Measurements from ENCODE around the gene SLC13A3. TPM values are rescaled to one million over a fixed set of nuclear protein-coding genes. Genes with fewer than 3 reads are reported as not detected.

SLC13A3 gene
- total RNA-seq, 1 donor from 2014 or later, result not detected

DNA sequence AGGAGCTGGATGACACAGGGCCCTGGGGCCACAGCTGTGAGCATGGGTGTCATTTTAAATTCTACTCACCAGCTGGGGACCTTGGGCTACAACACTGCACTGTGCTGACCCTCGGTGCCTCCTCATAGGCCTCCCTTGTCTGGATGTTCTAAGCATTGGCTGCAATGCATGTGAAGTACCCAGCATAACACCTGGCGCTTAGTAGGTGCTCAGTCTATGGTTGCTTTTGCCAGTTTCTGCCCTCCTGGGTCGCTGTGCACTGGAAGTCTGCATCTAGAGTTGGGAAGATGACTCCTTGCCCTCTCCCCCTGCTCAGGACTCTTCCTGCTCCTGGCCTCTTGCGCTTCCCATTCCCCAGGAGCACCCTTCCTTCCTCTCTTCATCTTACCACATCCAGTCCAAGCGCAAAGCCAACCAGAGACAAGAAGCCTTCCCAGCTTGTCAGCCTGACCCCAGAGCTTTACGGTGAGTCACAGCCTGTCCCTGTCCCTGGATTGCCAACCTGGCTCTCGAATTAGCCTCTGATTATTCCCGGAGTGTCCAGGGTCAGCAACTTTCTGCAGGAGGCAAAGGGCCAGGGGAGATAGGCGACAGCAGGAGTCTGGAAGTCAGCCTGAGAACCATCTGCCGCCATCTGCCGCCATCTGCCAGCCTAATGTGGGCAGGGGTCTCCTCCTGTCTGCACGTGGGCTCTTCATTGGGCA lies 8.8 kb downstream of the SLC13A3 start:
- no peaks in the 10 kb centered on the region for H3K27me3 ChIP-seq
- H3K9me3 ChIP-seq, result no peaks in the 10 kb centered on the region
- H3K4me3 ChIP-seq, result no peak overlapping the region
- H3K27ac ChIP-seq, result no peak overlapping the region
- no peaks in the 10 kb centered on the region for H3K36me3 ChIP-seq
- no peak for DNase-seq (ENCODE audit: low spot score in 2 of 2)
- no peaks in the 10 kb centered on the region for H3K4me1 ChIP-seq
- TF ChIP-seq, protein P1, sequence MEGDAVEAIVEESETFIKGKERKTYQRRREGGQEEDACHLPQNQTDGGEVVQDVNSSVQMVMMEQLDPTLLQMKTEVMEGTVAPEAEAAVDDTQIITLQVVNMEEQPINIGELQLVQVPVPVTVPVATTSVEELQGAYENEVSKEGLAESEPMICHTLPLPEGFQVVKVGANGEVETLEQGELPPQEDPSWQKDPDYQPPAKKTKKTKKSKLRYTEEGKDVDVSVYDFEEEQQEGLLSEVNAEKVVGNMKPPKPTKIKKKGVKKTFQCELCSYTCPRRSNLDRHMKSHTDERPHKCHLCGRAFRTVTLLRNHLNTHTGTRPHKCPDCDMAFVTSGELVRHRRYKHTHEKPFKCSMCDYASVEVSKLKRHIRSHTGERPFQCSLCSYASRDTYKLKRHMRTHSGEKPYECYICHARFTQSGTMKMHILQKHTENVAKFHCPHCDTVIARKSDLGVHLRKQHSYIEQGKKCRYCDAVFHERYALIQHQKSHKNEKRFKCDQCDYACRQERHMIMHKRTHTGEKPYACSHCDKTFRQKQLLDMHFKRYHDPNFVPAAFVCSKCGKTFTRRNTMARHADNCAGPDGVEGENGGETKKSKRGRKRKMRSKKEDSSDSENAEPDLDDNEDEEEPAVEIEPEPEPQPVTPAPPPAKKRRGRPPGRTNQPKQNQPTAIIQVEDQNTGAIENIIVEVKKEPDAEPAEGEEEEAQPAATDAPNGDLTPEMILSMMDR (IDR thresholded peaks at IDR 0.05), result no peak
- intact Hi-C loops (cut with DNase I), result no loop called here

DNA sequence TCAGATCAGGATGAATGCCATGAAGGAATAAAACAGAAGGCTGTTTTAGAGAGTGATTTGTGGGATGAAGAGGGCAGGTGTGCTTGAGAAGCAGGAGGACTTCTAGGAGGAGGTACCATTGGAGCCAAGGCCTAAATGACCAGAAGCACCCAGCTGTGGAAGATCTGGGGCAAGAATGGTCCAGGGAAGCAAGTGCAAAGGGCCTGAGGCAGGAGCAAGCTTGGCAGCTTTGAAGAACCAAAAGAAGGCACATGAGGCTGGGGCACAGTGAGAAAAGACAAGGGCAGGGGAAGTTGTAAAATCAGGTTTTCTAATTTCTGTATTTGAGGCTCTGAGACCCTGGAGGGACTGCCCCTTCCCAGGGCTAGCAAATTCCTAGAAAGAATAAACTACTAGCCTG lies 9.8 kb downstream of the SLC13A3 start:
- Histone ChIP-seq H3K9me3 (no peaks in the 10 kb centered on the region), H3K4me3 (no peak overlapping the region), H3K36me3 (no peaks in the 10 kb centered on the region), H3K27me3 (no peaks in the 10 kb centered on the region), H3K4me1 (no peaks in the 10 kb centered on the region), H3K27ac (no peak overlapping the region)
- TF ChIP-seq, protein P1 (IDR thresholded peaks at IDR 0.05), result no peak
- no peak for DNase-seq (ENCODE audit: low spot score in 2 of 2)
- intact Hi-C loops (cut with DNase I), result no loop called here

DNA sequence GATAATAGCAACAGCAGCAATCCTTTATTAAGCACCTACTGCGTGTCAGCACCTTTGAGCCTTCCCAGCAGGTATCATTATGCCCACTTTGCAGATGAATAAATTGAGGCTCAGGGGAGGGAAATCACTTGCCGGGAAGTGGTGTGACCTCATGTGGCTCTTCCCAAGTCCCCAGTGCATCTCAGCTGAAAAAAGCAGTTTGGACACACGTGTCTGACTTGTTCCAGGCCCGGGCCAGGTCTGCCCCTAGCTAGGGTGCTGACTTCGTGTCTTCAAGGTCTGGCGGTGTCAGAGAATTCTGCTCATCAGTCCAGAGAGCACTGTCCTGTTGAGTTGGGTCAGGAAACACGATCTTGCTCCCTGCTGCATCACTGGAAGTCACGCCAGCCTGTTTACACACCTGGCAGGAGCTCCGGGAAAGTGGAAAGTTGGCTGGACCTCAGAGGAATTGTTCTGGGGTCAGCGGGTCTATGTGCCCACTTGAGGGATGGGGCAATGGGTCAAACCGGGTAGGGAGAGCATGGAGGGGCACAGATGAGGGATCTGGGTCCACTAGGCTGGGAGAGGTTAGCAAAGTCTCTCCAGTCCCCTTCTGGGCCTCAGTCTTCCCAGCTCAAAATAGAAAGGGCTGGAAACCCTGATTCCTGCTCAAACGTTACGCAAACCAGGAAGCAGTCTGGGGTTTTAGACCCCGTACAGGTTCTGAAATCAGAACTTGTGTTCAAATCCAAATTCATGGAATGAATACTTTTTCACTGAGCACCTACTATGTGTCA lies 10.5 kb downstream of the SLC13A3 start:
- TF ChIP-seq, protein P1 (IDR thresholded peaks at IDR 0.05), result no peak
- Histone ChIP-seq H3K4me1 (no peaks in the 10 kb centered on the region), H3K4me3 (no peak overlapping the region), H3K27ac (no peak overlapping the region), H3K27me3 (no peaks in the 10 kb centered on the region), H3K9me3 (no peaks in the 10 kb centered on the region), H3K36me3 (no peaks in the 10 kb centered on the region)
- no peak for DNase-seq (ENCODE audit: low spot score in 2 of 2)
- intact Hi-C loops (cut with DNase I), result no loop called here

DNA sequence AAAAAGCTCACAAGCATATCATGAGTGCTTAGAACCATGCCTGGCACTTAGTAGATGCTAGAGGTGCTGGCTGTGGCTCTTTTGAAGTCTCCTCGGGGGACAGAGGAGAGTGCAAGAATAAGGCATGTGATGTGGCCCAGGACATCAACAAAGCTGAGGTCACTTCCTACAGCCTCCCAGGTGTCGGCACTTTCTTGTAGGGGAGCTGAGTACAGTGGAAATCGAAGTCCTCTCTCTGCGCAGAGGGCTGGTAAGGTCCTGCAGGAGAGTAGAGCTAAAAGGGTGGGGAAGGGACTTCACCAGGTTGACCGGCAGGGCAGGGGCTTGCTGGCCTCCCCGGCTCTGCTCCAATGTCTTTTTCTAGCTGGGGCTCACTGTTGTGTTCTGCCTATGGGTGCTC lies 11.2 kb downstream of the SLC13A3 start:
- no peaks in the 10 kb centered on the region for H3K9me3 ChIP-seq
- no peaks in the 10 kb centered on the region for H3K27me3 ChIP-seq
- intact Hi-C loops (cut with DNase I), result no loop called here
- TF ChIP-seq, protein P1 (IDR thresholded peaks at IDR 0.05), result no peak
- no peaks in the 10 kb centered on the region for H3K4me1 ChIP-seq
- DNase-seq (ENCODE audit: low spot score in 2 of 2), result no peak
- H3K4me3 ChIP-seq, result no peak overlapping the region
- H3K36me3 ChIP-seq, result no peaks in the 10 kb centered on the region
- no peak overlapping the region for H3K27ac ChIP-seq

DNA sequence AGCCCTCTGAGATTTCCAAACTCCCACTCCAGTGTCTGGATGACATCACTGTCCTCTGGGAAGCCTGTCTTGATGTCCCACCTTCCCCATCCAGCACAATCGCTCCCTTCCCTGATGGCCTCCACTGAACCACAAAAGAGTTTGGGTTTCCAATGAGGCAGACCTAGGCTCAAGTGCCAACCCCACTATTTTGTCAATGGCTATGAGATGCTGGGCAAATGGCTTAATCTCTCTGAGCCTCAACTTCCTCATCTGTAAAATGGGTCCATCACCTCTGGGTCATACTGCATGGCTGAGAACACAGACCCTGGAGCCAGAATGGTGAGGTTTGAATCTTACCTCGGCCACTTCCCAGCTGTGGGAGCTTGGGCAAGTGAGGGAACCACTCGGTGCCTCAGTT lies 11.7 kb downstream of the SLC13A3 start:
- TF ChIP-seq, protein P1 (IDR thresholded peaks at IDR 0.05), result no peak
- Histone ChIP-seq H3K27me3 (no peaks in the 10 kb centered on the region), H3K4me3 (no peak overlapping the region), H3K9me3 (no peaks in the 10 kb centered on the region), H3K36me3 (no peaks in the 10 kb centered on the region), H3K27ac (no peak overlapping the region), H3K4me1 (no peaks in the 10 kb centered on the region)
- intact Hi-C loops (cut with DNase I), result no loop called here
- no peak for DNase-seq (ENCODE audit: low spot score in 2 of 2)

Data from ascending aorta (tissue), 2 donors.